Measurements from ENCODE around the gene CTTNBP2NL. TPM values are rescaled to one million over a fixed set of nuclear protein-coding genes. Genes with fewer than 3 reads are reported as not detected.

CTTNBP2NL gene
- total and polyA plus RNA-seq, 3 donors from 2014 or later: 13.8 to 19.4 (median 16.3) TPM

DNA sequence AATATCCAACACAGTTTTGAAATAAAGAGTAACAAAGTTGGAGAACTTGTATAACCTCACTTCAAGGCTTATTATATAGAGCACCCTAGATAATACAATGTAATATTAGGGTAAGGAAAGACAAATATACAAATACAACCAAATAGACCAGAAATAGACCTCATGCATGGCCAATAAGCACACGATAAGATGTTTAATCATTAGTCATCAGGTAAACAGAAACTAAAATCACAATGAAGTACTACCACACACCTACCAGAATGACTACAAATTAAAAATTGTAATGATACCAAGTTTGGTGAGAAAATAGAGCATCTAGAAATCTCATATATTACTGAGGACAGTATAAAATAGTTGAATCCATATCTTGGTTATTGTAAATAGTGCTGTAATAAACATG, 20.3 kb upstream of the CTTNBP2NL start:
- Histone ChIP-seq H3K4me3 (no peak overlapping the region), H3K9me3 (no peaks in the 10 kb centered on the region), H3K4me1 (no peaks in the 10 kb centered on the region), H3K27me3 (no peaks in the 10 kb centered on the region), H3K36me3 (ENCODE audit: low read depth, missing control alignments) (no peaks in the 10 kb centered on the region), H3K27ac (no peak overlapping the region)
- DNase-seq: no peak
- TF ChIP-seq, protein P1, sequence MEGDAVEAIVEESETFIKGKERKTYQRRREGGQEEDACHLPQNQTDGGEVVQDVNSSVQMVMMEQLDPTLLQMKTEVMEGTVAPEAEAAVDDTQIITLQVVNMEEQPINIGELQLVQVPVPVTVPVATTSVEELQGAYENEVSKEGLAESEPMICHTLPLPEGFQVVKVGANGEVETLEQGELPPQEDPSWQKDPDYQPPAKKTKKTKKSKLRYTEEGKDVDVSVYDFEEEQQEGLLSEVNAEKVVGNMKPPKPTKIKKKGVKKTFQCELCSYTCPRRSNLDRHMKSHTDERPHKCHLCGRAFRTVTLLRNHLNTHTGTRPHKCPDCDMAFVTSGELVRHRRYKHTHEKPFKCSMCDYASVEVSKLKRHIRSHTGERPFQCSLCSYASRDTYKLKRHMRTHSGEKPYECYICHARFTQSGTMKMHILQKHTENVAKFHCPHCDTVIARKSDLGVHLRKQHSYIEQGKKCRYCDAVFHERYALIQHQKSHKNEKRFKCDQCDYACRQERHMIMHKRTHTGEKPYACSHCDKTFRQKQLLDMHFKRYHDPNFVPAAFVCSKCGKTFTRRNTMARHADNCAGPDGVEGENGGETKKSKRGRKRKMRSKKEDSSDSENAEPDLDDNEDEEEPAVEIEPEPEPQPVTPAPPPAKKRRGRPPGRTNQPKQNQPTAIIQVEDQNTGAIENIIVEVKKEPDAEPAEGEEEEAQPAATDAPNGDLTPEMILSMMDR (IDR thresholded peaks at IDR 0.05): no peak
- no peak for TF ChIP-seq POLR2A (IDR thresholded peaks at IDR 0.05)
- intact Hi-C loops (cut with DNase I; ENCODE audit: low total_unique reads): no loop called here
- 78 to 79% methylated on average over 1 of the region's 1 CpG for WGBS, 2 donors

DNA sequence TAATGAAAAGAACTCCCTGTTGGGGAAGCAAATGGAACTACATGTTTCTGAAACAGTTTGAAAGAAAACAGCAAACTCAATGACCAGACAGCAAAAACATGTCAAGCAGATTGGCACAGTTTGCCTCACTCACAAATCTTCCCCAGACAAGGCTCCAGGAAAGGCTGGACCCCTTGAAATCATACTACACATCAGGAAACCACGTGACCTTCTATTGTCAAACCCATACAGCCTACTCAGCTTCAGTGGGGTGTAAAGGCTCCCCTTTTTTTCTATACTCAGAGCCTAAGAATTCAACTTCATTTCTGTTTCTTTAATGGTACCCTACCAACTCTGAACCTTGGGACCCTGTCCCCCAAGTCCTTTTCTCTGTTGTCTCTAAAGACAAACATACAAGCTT, 15.7 kb upstream of the CTTNBP2NL start:
- TF ChIP-seq, protein P1 (IDR thresholded peaks at IDR 0.05): no peak
- no peak for TF ChIP-seq POLR2A (IDR thresholded peaks at IDR 0.05)
- H3K4me3 ChIP-seq: no peak overlapping the region
- intact Hi-C loops (cut with DNase I; ENCODE audit: low total_unique reads): no loop called here
- DNase-seq: no peak
- no peaks in the 10 kb centered on the region for H3K9me3 ChIP-seq
- no peaks in the 10 kb centered on the region for H3K27me3 ChIP-seq
- no peaks in the 10 kb centered on the region for H3K4me1 ChIP-seq
- H3K27ac ChIP-seq: no peak overlapping the region
- WGBS, 2 donors: 67 to 68% methylated on average over 1 of the region's 1 CpG
- H3K36me3 ChIP-seq (ENCODE audit: low read depth, missing control alignments): no peaks in the 10 kb centered on the region

DNA sequence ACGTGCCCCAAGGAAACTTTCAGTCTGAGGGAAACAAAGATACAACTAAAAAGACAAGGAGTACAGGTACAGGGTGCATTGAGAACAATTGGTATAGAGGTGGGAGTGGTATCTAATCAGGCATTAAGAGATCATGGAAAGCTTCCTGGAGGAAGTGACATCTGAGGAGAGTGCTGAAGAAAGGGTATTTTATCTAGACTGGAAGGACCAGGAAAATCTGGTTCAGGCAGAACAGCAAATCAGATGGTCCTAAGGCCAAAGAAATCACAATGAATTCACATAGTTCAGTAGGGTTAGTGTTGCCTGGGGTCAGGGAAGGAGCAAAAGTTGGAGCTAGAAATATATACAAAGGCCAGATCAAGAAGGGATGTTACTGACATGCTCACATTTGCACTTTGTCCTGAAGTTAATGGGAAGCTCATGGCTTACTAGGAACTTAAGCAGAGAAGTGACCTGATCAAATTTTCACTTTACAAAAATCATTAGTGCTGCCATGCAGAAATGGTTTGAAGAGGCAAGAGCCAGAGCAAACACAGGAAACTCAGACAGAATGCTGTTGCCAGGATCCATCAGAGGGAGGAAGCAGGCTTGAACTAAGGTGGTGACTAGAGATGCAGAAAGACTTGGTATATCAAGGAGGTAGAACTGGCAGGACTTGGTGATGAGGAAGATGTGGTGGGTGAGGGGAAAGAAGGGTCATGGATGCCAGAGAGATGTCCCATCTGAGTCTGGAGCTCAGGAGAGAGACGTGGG, 14.5 kb upstream of the CTTNBP2NL start:
- WGBS, 2 donors: 80 to 84% methylated on average over 2 of the region's 2 CpGs
- H3K4me3 ChIP-seq: no peak overlapping the region
- H3K27ac ChIP-seq: no peak overlapping the region
- TF ChIP-seq, protein P1 (IDR thresholded peaks at IDR 0.05): no peak
- TF ChIP-seq POLR2A (IDR thresholded peaks at IDR 0.05): no peak
- no peaks in the 10 kb centered on the region for H3K4me1 ChIP-seq
- no peaks in the 10 kb centered on the region for H3K9me3 ChIP-seq
- no peaks in the 10 kb centered on the region for H3K27me3 ChIP-seq
- intact Hi-C loops (cut with DNase I; ENCODE audit: low total_unique reads): no loop called here
- no peak for DNase-seq
- H3K36me3 ChIP-seq (ENCODE audit: low read depth, missing control alignments): no peaks in the 10 kb centered on the region

DNA sequence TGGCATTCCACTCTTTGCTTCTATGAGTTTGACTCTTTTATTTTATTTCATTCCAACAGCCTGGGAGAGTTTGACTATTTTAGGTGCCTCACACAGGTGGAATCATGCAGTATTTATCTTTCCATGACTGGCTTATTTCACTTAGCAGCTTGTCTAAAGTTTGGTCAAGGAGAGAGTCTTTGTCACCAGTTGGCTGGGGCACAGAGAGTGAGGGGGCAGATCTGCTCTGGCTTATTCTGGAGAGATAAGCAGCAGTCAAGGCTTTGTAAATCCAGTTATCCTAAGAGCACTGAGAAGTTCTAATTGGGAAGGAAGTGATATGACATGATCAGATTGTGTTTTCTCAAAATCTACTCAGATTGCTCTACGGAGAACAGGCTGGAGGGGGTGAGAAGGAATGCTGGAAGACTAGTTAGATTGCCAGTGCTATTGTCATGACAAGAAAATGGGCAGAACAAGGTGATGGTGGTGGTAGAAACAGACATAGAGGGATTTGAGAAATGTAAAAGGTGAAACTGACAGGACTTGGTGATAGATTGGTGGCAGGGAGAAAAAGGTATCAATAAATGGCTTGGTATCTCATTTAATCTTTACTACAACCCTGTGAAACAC, 12.1 kb upstream of the CTTNBP2NL start:
- TF ChIP-seq POLR2A (IDR thresholded peaks at IDR 0.05): no peak
- TF ChIP-seq, protein P1 (IDR thresholded peaks at IDR 0.05): no peak
- no peaks in the 10 kb centered on the region for H3K27me3 ChIP-seq

More for the DNA sequence above, 12.1 kb upstream of the CTTNBP2NL start:
- Histone ChIP-seq H3K4me3 (no peak overlapping the region), H3K9me3 (no peaks in the 10 kb centered on the region), H3K36me3 (ENCODE audit: low read depth, missing control alignments) (no peaks in the 10 kb centered on the region), H3K4me1 (no peaks in the 10 kb centered on the region), H3K27ac (no peak overlapping the region)
- 37 to 39% methylated on average over 1 of the region's 1 CpG for WGBS, 2 donors
- intact Hi-C loops (cut with DNase I; ENCODE audit: low total_unique reads): no loop called here
- DNase-seq: no peak

All from testis (tissue), 3 donors.